Measurements from ENCODE around the gene UTP11.

The UTP11 gene

GRCh38 chr1:38003261-38004250 lies 9.0 kb upstream of the UTP11 start:
- H3K36me3 ChIP-seq (ENCODE audit: control insufficient read depth, insufficient read depth, low read length) = peaks cover 23% of the 10 kb centered on the region
- H3K9me3 ChIP-seq (ENCODE audit: control insufficient read depth, low read length) = no peaks in the 10 kb centered on the region
- H3K27ac ChIP-seq (ENCODE audit: low read depth, low read length, severe bottlenecking) = peak overlapping the region; percentile 36
- peaks cover 54% of the 10 kb centered on the region for H3K4me1 ChIP-seq (ENCODE audit: control insufficient read depth, insufficient read depth, low read length, poor library complexity, severe bottlenecking)
- peak overlapping the region; percentile 54 for H3K4me3 ChIP-seq (ENCODE audit: extremely low read depth, insufficient read depth, low read length, poor library complexity, severe bottlenecking)
- WGBS, 2 experiments (ENCODE audit: insufficient coverage in 2 of 2) = 82 to 86% methylated on average over 5 to 7 of the region's 8 CpGs

GRCh38 chr1:38004284-38005108 lies 8.0 kb upstream of the UTP11 start:
- Histone ChIP-seq H3K27ac (ENCODE audit: low read depth, low read length, severe bottlenecking) (peak overlapping the region; percentile 36), H3K4me3 (ENCODE audit: extremely low read depth, insufficient read depth, low read length, poor library complexity, severe bottlenecking) (peak overlapping the region; percentile 54), H3K9me3 (ENCODE audit: control insufficient read depth, low read length) (no peaks in the 10 kb centered on the region), H3K36me3 (ENCODE audit: control insufficient read depth, insufficient read depth, low read length) (peaks cover 17% of the 10 kb centered on the region), H3K4me1 (ENCODE audit: control insufficient read depth, insufficient read depth, low read length, poor library complexity, severe bottlenecking) (peaks cover 55% of the 10 kb centered on the region)
- WGBS, 2 experiments (ENCODE audit: insufficient coverage in 2 of 2) = 5 to 6% methylated on average over 20 to 22 of the region's 26 CpGs

GRCh38 chr1:38005195-38006007 lies 7.1 kb upstream of the UTP11 start, which contains the start of gene FHL3:
TSS of gene FHL3 (minus strand) at chr1:38005514. CDS start at chr1:37999412, 6,102 bp downstream.
- no peaks in the 10 kb centered on the region for H3K9me3 ChIP-seq (ENCODE audit: control insufficient read depth, low read length)
- peak within 1 kb of the TSS; percentile 64 for H3K27ac ChIP-seq (ENCODE audit: low read depth, low read length, severe bottlenecking)
- peak within 1 kb of the TSS; percentile 54 for H3K4me3 ChIP-seq (ENCODE audit: extremely low read depth, insufficient read depth, low read length, poor library complexity, severe bottlenecking)
- H3K36me3 ChIP-seq (ENCODE audit: control insufficient read depth, insufficient read depth, low read length) = peaks cover 17% of the 10 kb centered on the region
- WGBS, 2 experiments (ENCODE audit: insufficient coverage in 2 of 2) = 2 to 3% methylated on average over 43 to 62 of the region's 83 CpGs
- peaks cover 47% of the 10 kb centered on the region for H3K4me1 ChIP-seq (ENCODE audit: control insufficient read depth, insufficient read depth, low read length, poor library complexity, severe bottlenecking)

- Histone ChIP-seq H3K4me1 (ENCODE audit: control insufficient read depth, insufficient read depth, low read length, poor library complexity, severe bottlenecking) (peaks cover 40% of the 10 kb centered on the region), H3K27ac (ENCODE audit: low read depth, low read length, severe bottlenecking) (peak overlapping the region; percentile 64), H3K36me3 (ENCODE audit: control insufficient read depth, insufficient read depth, low read length) (peaks cover 17% of the 10 kb centered on the region), H3K9me3 (ENCODE audit: control insufficient read depth, low read length) (no peaks in the 10 kb centered on the region), H3K4me3 (ENCODE audit: extremely low read depth, insufficient read depth, low read length, poor library complexity, severe bottlenecking) (peak overlapping the region; percentile 14)
- 81 to 82% methylated on average over 2 to 7 of the region's 12 CpGs for WGBS, 2 experiments (ENCODE audit: insufficient coverage in 2 of 2)
Observed at GRCh38 chr1:38006008-38006828, 6.3 kb upstream of the UTP11 start.

GRCh38 chr1:38009088-38009840 lies 3.3 kb upstream of the UTP11 start:
- H3K9me3 ChIP-seq (ENCODE audit: control insufficient read depth, low read length) = no peaks in the 10 kb centered on the region
- H3K4me1 ChIP-seq (ENCODE audit: control insufficient read depth, insufficient read depth, low read length, poor library complexity, severe bottlenecking) = peaks cover 22% of the 10 kb centered on the region
- peak overlapping the region; percentile 80 for H3K27ac ChIP-seq (ENCODE audit: low read depth, low read length, severe bottlenecking)
- peaks cover under 1% of the 10 kb centered on the region for H3K36me3 ChIP-seq (ENCODE audit: control insufficient read depth, insufficient read depth, low read length)
- no peak overlapping the region for H3K4me3 ChIP-seq (ENCODE audit: extremely low read depth, insufficient read depth, low read length, poor library complexity, severe bottlenecking)
- 85 to 86% methylated on average over 5 of the region's 8 CpGs for WGBS, 2 experiments (ENCODE audit: insufficient coverage in 2 of 2)

- WGBS, 2 experiments (ENCODE audit: insufficient coverage in 2 of 2) = 83 to 95% methylated on average over 4 to 6 of the region's 6 CpGs
- H3K4me1 ChIP-seq (ENCODE audit: control insufficient read depth, insufficient read depth, low read length, poor library complexity, severe bottlenecking) = peaks cover 22% of the 10 kb centered on the region
- H3K36me3 ChIP-seq (ENCODE audit: control insufficient read depth, insufficient read depth, low read length) = peaks cover 6% of the 10 kb centered on the region
- no peak overlapping the region for H3K27ac ChIP-seq (ENCODE audit: low read depth, low read length, severe bottlenecking)
- no peak overlapping the region for H3K4me3 ChIP-seq (ENCODE audit: extremely low read depth, insufficient read depth, low read length, poor library complexity, severe bottlenecking)
- no peaks in the 10 kb centered on the region for H3K9me3 ChIP-seq (ENCODE audit: control insufficient read depth, low read length)
Observed at GRCh38 chr1:38009841-38010180, 2.7 kb upstream of the UTP11 start.

GRCh38 chr1:38013227-38013622 lies 691 bp downstream of the UTP11 start:
- 0% methylated on average over 1 of the region's 4 CpGs; no CpG with 5 or more reads in 1 of the 2 experiments for WGBS, 2 experiments (ENCODE audit: insufficient coverage in 2 of 2)
- Histone ChIP-seq H3K4me3 (ENCODE audit: extremely low read depth, insufficient read depth, low read length, poor library complexity, severe bottlenecking) (peak overlapping the region; percentile 77), H3K9me3 (ENCODE audit: control insufficient read depth, low read length) (no peaks in the 10 kb centered on the region), H3K4me1 (ENCODE audit: control insufficient read depth, insufficient read depth, low read length, poor library complexity, severe bottlenecking) (peaks cover 17% of the 10 kb centered on the region), H3K36me3 (ENCODE audit: control insufficient read depth, insufficient read depth, low read length) (peaks cover 38% of the 10 kb centered on the region), H3K27ac (ENCODE audit: low read depth, low read length, severe bottlenecking) (peak overlapping the region; percentile 95)

GRCh38 chr1:38014171-38014570 lies 1.6 kb downstream of the UTP11 start:
- Histone ChIP-seq H3K4me1 (ENCODE audit: control insufficient read depth, insufficient read depth, low read length, poor library complexity, severe bottlenecking) (peaks cover 11% of the 10 kb centered on the region), H3K4me3 (ENCODE audit: extremely low read depth, insufficient read depth, low read length, poor library complexity, severe bottlenecking) (no peak overlapping the region), H3K36me3 (ENCODE audit: control insufficient read depth, insufficient read depth, low read length) (peaks cover 47% of the 10 kb centered on the region), H3K9me3 (ENCODE audit: control insufficient read depth, low read length) (no peaks in the 10 kb centered on the region), H3K27ac (ENCODE audit: low read depth, low read length, severe bottlenecking) (no peak overlapping the region)
- 68 to 79% methylated on average over 2 to 3 of the region's 4 CpGs for WGBS, 2 experiments (ENCODE audit: insufficient coverage in 2 of 2)

GRCh38 chr1:38014724-38015424 lies 2.3 kb downstream of the UTP11 start:
- no peaks in the 10 kb centered on the region for H3K9me3 ChIP-seq (ENCODE audit: control insufficient read depth, low read length)
- H3K27ac ChIP-seq (ENCODE audit: low read depth, low read length, severe bottlenecking) = no peak overlapping the region
- H3K4me3 ChIP-seq (ENCODE audit: extremely low read depth, insufficient read depth, low read length, poor library complexity, severe bottlenecking) = no peak overlapping the region
- peaks cover 54% of the 10 kb centered on the region for H3K36me3 ChIP-seq (ENCODE audit: control insufficient read depth, insufficient read depth, low read length)
- H3K4me1 ChIP-seq (ENCODE audit: control insufficient read depth, insufficient read depth, low read length, poor library complexity, severe bottlenecking) = peaks cover 9% of the 10 kb centered on the region
- 91 to 95% methylated on average over 5 to 6 of the region's 11 CpGs for WGBS, 2 experiments (ENCODE audit: insufficient coverage in 2 of 2)

Measured in mesodermal cell (in vitro differentiated cells).